PC-3 (cell line): Measurements from ENCODE around the gene MPI. TPM values are rescaled to one million over a fixed set of nuclear protein-coding genes. Genes with fewer than 3 reads are reported as not detected.
A peak's percentile ranks its signal among the peaks of the same experiment; 100 is the strongest.
"Not testable (repeated sequence)": the region's sequence is repeated elsewhere in the genome, so short reads cannot be mapped to it uniquely, and the experiment has no call there.

Experiments
- ATAC-seq: fragments of 200-7000 bp; cut with Tn5 transposase; 2 replicates; pipeline ENCODE4 v1.9.1; 2020; ENCODE audit warnings: mild to moderate bottlenecking, moderate library complexity
- BruUV-seq: library from RNA; stranded (reverse); fragments of 400-500 nt; replicated peaks from 2 replicates; lab custom pipeline; 2021; lab: Mats Ljungman, UMichigan
- CTCF ChIA-PET: fragments of 300-600 bp; sonication (Branson Sonifier 250); formaldehyde crosslinking; loops from one replicate; lab custom pipeline; 2022; ENCODE audit warnings: antibody characterized with exemption; lab: Charles Lee
- POLR2A ChIA-PET: fragments of 300-600 bp; sonication (Branson Sonifier 250); formaldehyde crosslinking; loops from one replicate; lab custom pipeline; 2022; ENCODE audit warnings: antibody characterized with exemption; ENCODE audit not compliant: unreplicated experiment; lab: Charles Lee
- DNase-seq: peaks from one replicate; pipeline ENCODE4 v3.0.0-alpha.2; 2015
- H2AFZ ChIP-seq: fragments of 300-600 bp; sonication (generic); 2 replicates; pipeline ENCODE4 v1.6.0; 2016; ENCODE audit warnings: antibody characterized with exemption, low read length
- H3F3A ChIP-seq: fragments of 300-600 bp; sonication (generic); one replicate; pipeline ENCODE4 v1.6.0; 2017; ENCODE audit warnings: antibody characterized with exemption, low read length, control low read depth, mild to moderate bottlenecking; ENCODE audit not compliant: unreplicated experiment
- H3K27ac ChIP-seq: fragments of 300-600 bp; sonication (generic); 2 replicates; pipeline ENCODE4 v1.5.1; 2016; ENCODE audit warnings: mild to moderate bottlenecking, low read length
- H3K27me3 ChIP-seq: fragments of 300-600 bp; sonication (generic); 2 replicates; pipeline ENCODE4 v1.6.1; 2016; ENCODE audit warnings: low read length, mixed read lengths
- H3K36me3 ChIP-seq: fragments of 300-600 bp; sonication (generic); 2 replicates; pipeline ENCODE4 v1.6.1; 2016; ENCODE audit warnings: low read depth, mixed run types, low read length, mixed read lengths
- H3K4me1 ChIP-seq: fragments of 300-600 bp; sonication (generic); 2 replicates; pipeline ENCODE4 v1.5.1; 2016; ENCODE audit warnings: low read length; ENCODE audit not compliant: insufficient read depth
- H3K4me2 ChIP-seq: fragments of 300-600 bp; sonication (generic); 2 replicates; pipeline ENCODE4 v1.6.0; 2016; ENCODE audit warnings: low read length
- H3K4me3 ChIP-seq: fragments of 300-600 bp; sonication (generic); 2 replicates; pipeline ENCODE4 v1.5.1; 2016; ENCODE audit warnings: mild to moderate bottlenecking, low read length, mixed read lengths
- H3K79me2 ChIP-seq: fragments of 300-600 bp; sonication (generic); 2 replicates; pipeline ENCODE4 v1.6.1; 2017; ENCODE audit warnings: low read length, mixed read lengths
- H3K9ac ChIP-seq: fragments of 300-600 bp; sonication (generic); 2 replicates; pipeline ENCODE4 v1.6.0; 2016; ENCODE audit warnings: mild to moderate bottlenecking, low read length
- H3K9me2 ChIP-seq: fragments of 300-600 bp; sonication (generic); replicated peaks from 2 replicates; pipeline ENCODE4 v1.6.1; 2016; ENCODE audit warnings: mixed run types, low read length, mixed read lengths
- H3K9me3 ChIP-seq: fragments of 300-600 bp; sonication (generic); 2 replicates; pipeline ENCODE4 v1.6.1; 2016; ENCODE audit warnings: low read length, mixed read lengths
- H4K20me1 ChIP-seq: fragments of 300-600 bp; sonication (generic); 2 replicates; pipeline ENCODE4 v1.6.1; 2016; ENCODE audit warnings: low read length, mixed read lengths
- EZH2 ChIP-seq: fragments of 300-600 bp; sonication (generic); IDR thresholded peaks from one replicate; pipeline ENCODE4 v1.6.1; 2017; ENCODE audit warnings: antibody characterized with exemption, mild to moderate bottlenecking, low read length; ENCODE audit not compliant: unreplicated experiment
- EZH2phosphoT487 ChIP-seq: fragments of 300-600 bp; sonication (generic); IDR thresholded peaks from 2 replicates; pipeline ENCODE4 v1.6.1; 2018; ENCODE audit warnings: mild to moderate bottlenecking, antibody characterized with exemption, low read length, borderline replicate concordance
- intact Hi-C: fragments of 100-400 bp; cut with micrococcal nuclease; formaldehyde crosslinking; loops from 2 replicates; pipeline ENCODE4 v1.9.0; 2023
- total RNA-seq: library from RNA; depleted of rRNA; stranded (reverse); fragments of >200 nt; gene quantifications from 2 replicates; pipeline ENCODE4 v1.2.3, GENCODE V29; 2014
- TF ChIP-seq, protein P1 (sequence below): fragments of 300-600 bp; sonication (generic); conservative IDR thresholded peaks from 2 replicates; pipeline ENCODE4 v1.5.1; 2017; ENCODE audit warnings: antibody characterized with exemption, low read depth, mild to moderate bottlenecking, low read length

Gene MPI
- total RNA-seq, 1 experiment from 2014 or later, result 35.2 TPM

DNA sequence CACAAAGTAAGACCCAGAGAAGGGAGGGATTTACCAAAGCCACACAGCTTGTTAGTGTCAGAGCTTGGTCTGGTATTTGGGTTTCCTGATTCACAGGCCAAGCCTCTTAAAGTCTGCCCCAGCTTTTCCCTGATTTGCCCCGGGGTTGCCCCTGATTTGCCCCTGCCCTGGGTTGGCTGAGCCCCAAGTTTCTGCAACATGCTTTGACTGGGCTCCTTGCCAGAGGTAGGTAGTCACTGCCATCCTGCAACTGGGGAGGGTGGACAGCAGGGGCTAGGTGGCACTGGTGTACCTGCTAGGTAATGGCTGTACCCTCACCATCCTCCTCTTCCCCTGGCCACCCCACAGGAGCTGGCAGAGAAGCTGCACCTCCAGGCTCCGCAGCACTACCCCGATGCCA, 2.5 kb downstream of the MPI start:
- TF ChIP-seq EZH2phosphoT487 (no peak), EZH2 (no peak)
- no TSS peak for BruUV-seq
- intact Hi-C loops, result no loop called here
- H3K4me2 ChIP-seq, result no peak overlapping the region
- H3K27ac ChIP-seq, result peak overlapping the region; percentile 36; the same call in 1 of the 2 replicates
- no peaks in the 10 kb centered on the region for H3K9me2 ChIP-seq
- peaks cover 16% of the 10 kb centered on the region for H3K79me2 ChIP-seq
- H3K36me3 ChIP-seq, result peaks cover 12% of the 10 kb centered on the region; the same call in 1 of the 2 replicates
- no peaks in the 10 kb centered on the region for H3K27me3 ChIP-seq
- no peaks in the 10 kb centered on the region for H3K9me3 ChIP-seq
- no peaks in the 10 kb centered on the region for H3F3A ChIP-seq
- ChIA-PET CTCF (interaction anchor here (0.9 kb wide), 1 partner anchor 9 kb away, joined by 3 read pairs; no protein-coding TSS in a partner anchor), POLR2A (no interaction called here)
- H4K20me1 ChIP-seq, result no peaks in the 10 kb centered on the region
- no peak overlapping the region for H3K9ac ChIP-seq
- no peak overlapping the region for H3K4me3 ChIP-seq
- DNase-seq (peak; percentile 53), ATAC-seq (no peak)
- H2AFZ ChIP-seq, result no peak overlapping the region
- H3K4me1 ChIP-seq, result peaks cover 35% of the 10 kb centered on the region

DNA sequence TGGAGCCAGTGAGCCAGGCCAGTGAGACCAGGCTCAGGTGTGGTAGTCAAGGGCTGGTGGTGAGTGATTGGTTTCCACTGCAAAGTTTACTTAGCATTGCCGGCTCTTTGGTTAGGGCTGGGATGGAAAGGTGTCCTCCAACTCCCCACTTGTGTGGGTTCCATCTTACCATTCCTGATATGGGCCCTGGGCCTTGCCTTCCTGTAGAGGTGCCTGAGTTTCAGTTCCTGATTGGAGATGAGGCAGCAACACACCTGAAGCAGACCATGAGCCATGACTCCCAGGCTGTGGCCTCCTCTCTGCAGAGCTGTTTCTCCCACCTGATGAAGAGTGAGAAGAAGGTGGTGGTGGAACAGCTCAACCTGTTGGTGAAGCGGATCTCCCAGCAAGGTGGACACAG, 3.1 kb downstream of the MPI start:
- Histone ChIP-seq H3K9ac (no peak overlapping the region), H3K27ac (no peak overlapping the region), H3K4me1 (peaks cover 35% of the 10 kb centered on the region), H3K9me3 (no peaks in the 10 kb centered on the region), H3K27me3 (no peaks in the 10 kb centered on the region), H3F3A (no peaks in the 10 kb centered on the region), H3K4me2 (no peak overlapping the region), H3K9me2 (no peaks in the 10 kb centered on the region), H3K4me3 (no peak overlapping the region), H2AFZ (no peak overlapping the region), H3K79me2 (peaks cover 16% of the 10 kb centered on the region), H4K20me1 (no peaks in the 10 kb centered on the region), H3K36me3 (peaks cover 12% of the 10 kb centered on the region; the same call in 1 of the 2 replicates)
- no peak for DNase-seq
- ATAC-seq, result no peak
- POLR2A ChIA-PET, result no interaction called here
- intact Hi-C loops, result no loop called here
- CTCF ChIA-PET, result no interaction called here
- BruUV-seq, result no TSS peak
- TF ChIP-seq EZH2 (no peak), EZH2phosphoT487 (no peak)
- TF ChIP-seq, protein P1, sequence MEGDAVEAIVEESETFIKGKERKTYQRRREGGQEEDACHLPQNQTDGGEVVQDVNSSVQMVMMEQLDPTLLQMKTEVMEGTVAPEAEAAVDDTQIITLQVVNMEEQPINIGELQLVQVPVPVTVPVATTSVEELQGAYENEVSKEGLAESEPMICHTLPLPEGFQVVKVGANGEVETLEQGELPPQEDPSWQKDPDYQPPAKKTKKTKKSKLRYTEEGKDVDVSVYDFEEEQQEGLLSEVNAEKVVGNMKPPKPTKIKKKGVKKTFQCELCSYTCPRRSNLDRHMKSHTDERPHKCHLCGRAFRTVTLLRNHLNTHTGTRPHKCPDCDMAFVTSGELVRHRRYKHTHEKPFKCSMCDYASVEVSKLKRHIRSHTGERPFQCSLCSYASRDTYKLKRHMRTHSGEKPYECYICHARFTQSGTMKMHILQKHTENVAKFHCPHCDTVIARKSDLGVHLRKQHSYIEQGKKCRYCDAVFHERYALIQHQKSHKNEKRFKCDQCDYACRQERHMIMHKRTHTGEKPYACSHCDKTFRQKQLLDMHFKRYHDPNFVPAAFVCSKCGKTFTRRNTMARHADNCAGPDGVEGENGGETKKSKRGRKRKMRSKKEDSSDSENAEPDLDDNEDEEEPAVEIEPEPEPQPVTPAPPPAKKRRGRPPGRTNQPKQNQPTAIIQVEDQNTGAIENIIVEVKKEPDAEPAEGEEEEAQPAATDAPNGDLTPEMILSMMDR, result no peak

DNA sequence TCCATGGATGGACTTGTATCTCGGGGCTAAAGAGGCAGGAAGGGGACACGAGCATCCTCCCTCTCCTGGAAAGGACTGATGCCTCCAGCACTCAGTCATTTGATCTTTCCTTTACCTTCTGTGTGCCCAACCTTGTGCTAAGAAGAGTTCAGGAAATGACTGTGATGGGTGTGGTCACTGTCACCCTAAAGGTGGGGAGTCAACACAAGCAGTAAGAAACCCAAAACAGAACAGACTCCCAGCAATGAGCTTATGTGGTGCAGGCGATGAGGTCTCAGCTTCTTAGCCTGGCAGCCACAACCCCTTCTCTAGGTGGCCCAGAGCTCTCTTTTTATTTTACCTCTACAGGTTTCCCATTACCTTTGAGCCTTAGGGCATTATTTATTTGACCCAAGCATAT, 3.8 kb downstream of the MPI start:
- Histone ChIP-seq H3K9ac (no peak overlapping the region), H3K79me2 (peaks cover 16% of the 10 kb centered on the region), H3K4me2 (no peak overlapping the region), H3K4me1 (peaks cover 35% of the 10 kb centered on the region), H3K27ac (no peak overlapping the region), H3K36me3 (peaks cover 12% of the 10 kb centered on the region; the same call in 1 of the 2 replicates), H3K9me2 (no peaks in the 10 kb centered on the region), H2AFZ (no peak overlapping the region), H3F3A (no peaks in the 10 kb centered on the region), H3K9me3 (no peaks in the 10 kb centered on the region), H3K4me3 (no peak overlapping the region), H4K20me1 (no peaks in the 10 kb centered on the region), H3K27me3 (no peaks in the 10 kb centered on the region)
- intact Hi-C loops, result no loop called here
- TF ChIP-seq EZH2phosphoT487, result no peak
- TF ChIP-seq, protein P1, result no peak
- no peak for TF ChIP-seq EZH2
- no TSS peak for BruUV-seq
- DNase-seq (no peak), ATAC-seq (no peak)
- ChIA-PET POLR2A (no interaction called here), CTCF (no interaction called here)

DNA sequence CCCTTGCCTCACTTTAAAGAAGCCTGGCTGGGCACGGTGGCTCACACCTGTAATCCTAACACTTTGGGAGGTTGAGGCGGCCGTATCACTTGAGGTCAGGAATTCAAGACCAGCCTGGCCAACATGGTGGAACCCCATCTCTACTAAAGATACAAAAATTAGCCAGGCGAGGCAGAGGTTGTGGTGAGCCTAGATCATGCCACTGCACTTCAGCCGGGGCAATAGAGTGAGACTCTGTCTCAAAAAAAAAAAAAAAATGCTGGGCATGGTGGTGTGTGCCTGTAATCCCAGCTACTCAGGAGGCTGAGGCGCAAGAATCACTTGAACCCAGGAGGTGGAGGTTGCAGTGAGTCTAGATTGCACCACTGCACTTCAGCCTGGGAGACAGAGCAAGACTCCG, 4.5 kb downstream of the MPI start:
- H3F3A ChIP-seq, H3K9me3 ChIP-seq, H4K20me1 ChIP-seq, H3K9ac ChIP-seq, BruUV-seq, intact Hi-C loops, H3K4me2 ChIP-seq, H3K9me2 ChIP-seq, H3K27ac ChIP-seq, CTCF ChIA-PET, H2AFZ ChIP-seq, DNase-seq, POLR2A ChIA-PET, ATAC-seq, H3K4me3 ChIP-seq, H3K27me3 ChIP-seq: not testable (repeated sequence)
- Histone ChIP-seq H3K4me1 (peaks cover 33% of the 10 kb centered on the region), H3K36me3 (peaks cover 12% of the 10 kb centered on the region; the same call in 1 of the 2 replicates), H3K79me2 (peaks cover 16% of the 10 kb centered on the region)
